CD14-positive monocyte (primary cell): ENCODE data around the gene PQBP1. TPM values are rescaled to one million over a fixed set of nuclear protein-coding genes. Genes with fewer than 3 reads are reported as not detected.
A peak's percentile ranks its signal among the peaks of the same experiment; 100 is the strongest.

Experiments used
- DNase-seq, 3 donors: peaks; one replicate each; pipeline ENCODE4 v3.0.0-alpha.2; 2011 to 2022
- H2AFZ ChIP-seq: 2 replicates; pipeline ENCODE4 v1.6.0; 2012; ENCODE audit warnings: mild to moderate bottlenecking, low read depth, low read length, inconsistent platforms; ENCODE audit not compliant: insufficient read depth, poor library complexity, severe bottlenecking
- H3K27ac ChIP-seq, 2 donors: 1 replicate in 1 of 2; 2 replicates in 1 of 2; pipeline ENCODE4 v1.5.1; 2012 to 2013; ENCODE audit warnings: low read length in 2 of 2, control low read depth in 1 of 2, inconsistent platforms in 1 of 2, low read depth in 1 of 2, mild to moderate bottlenecking in 1 of 2
- H3K27me3 ChIP-seq, 2 donors: one replicate each; pipeline versions ENCODE4 v1.6.0 to v1.6.1; 2011 to 2013; ENCODE audit warnings: low read length in 2 of 2; ENCODE audit not compliant: control insufficient read depth in 2 of 2, insufficient read depth in 2 of 2
- H3K36me3 ChIP-seq, 2 donors: replicated peaks in 1 of 2; 1 replicate in 1 of 2; 2 replicates in 1 of 2; pipeline versions ENCODE4 v1.5.1 to v1.6.1; 2012 to 2013; ENCODE audit warnings: low read length in 2 of 2, control low read depth in 1 of 2, inconsistent platforms in 1 of 2, mild to moderate bottlenecking in 1 of 2; ENCODE audit not compliant: insufficient read depth in 2 of 2, control insufficient read depth in 1 of 2
- H3K4me1 ChIP-seq, 2 donors: 1 replicate in 1 of 2; 2 replicates in 1 of 2; pipeline versions ENCODE4 v1.5.1 to v1.6.1; 2012 to 2013; ENCODE audit warnings: low read length in 2 of 2, control low read depth in 1 of 2, inconsistent platforms in 1 of 2, mild to moderate bottlenecking in 1 of 2, moderate library complexity in 1 of 2; ENCODE audit not compliant: insufficient read depth in 2 of 2, control insufficient read depth in 1 of 2
- H3K4me2 ChIP-seq: replicated peaks from 2 replicates; pipeline ENCODE3; 2012; ENCODE audit warnings: low read length, moderate library complexity, mild to moderate bottlenecking; ENCODE audit not compliant: poor library complexity, severe bottlenecking; ENCODE audit errors: extremely low read depth
- H3K4me3 ChIP-seq, 3 experiments: fragments of 200-600 bp in 1 of 3; sonication (generic) in 1 of 3; replicated peaks in 1 of 3; 1 replicate in 2 of 3; 2 replicates in 1 of 3; pipeline ENCODE4 v1.5.1; 2011 to 2013; ENCODE audit warnings: low read length in 3 of 3, mild to moderate bottlenecking in 3 of 3, control low read depth in 2 of 3, low read depth in 2 of 3, inconsistent platforms in 1 of 3, moderate library complexity in 1 of 3
- H3K79me2 ChIP-seq: 2 replicates; pipeline ENCODE4 v1.6.0; 2012; ENCODE audit warnings: mild to moderate bottlenecking, control low read depth, inconsistent platforms, low read length, moderate library complexity; ENCODE audit not compliant: insufficient read depth
- H3K9ac ChIP-seq: 2 replicates; pipeline ENCODE4 v1.6.0; 2017; ENCODE audit warnings: low read length, mild to moderate bottlenecking; ENCODE audit not compliant: insufficient read depth, poor library complexity, severe bottlenecking
- H3K9me3 ChIP-seq, 2 donors: replicated peaks in 1 of 2; 1 replicate in 1 of 2; 2 replicates in 1 of 2; pipeline versions ENCODE4 v1.5.1 to v1.6.1; 2012 to 2013; ENCODE audit warnings: low read length in 2 of 2, control low read depth in 1 of 2; ENCODE audit not compliant: control insufficient read depth in 1 of 2, insufficient read depth in 1 of 2
- H4K20me1 ChIP-seq: 2 replicates; pipeline ENCODE4 v1.6.0; 2012; ENCODE audit warnings: mild to moderate bottlenecking, low read length, control low read depth, moderate library complexity; ENCODE audit not compliant: insufficient read depth
- H3K27ac Mint-ChIP-seq, 7 donors: one replicate each; pipeline ENCODE4 v1.8.0; 2020; ENCODE audit warnings: mild to moderate bottlenecking in 7 of 7, mixed read lengths in 7 of 7, moderate library complexity in 6 of 7, inconsistent platforms in 2 of 7
- H3K27me3 Mint-ChIP-seq, 3 donors: one replicate each; pipeline ENCODE4 v1.8.0; 2021 to 2022; ENCODE audit warnings: low read depth in 3 of 3, mild to moderate bottlenecking in 3 of 3, mixed read lengths in 3 of 3, moderate library complexity in 3 of 3, inconsistent platforms in 1 of 3
- H3K36me3 Mint-ChIP-seq, 2 donors: one replicate each; pipeline ENCODE4 v1.8.0; 2020; ENCODE audit warnings: mixed read lengths in 2 of 2, inconsistent platforms in 1 of 2, mild to moderate bottlenecking in 1 of 2
- H3K4me1 Mint-ChIP-seq: one replicate; pipeline ENCODE4 v1.8.0; 2020; ENCODE audit warnings: mild to moderate bottlenecking, mixed read lengths
- H3K4me3 Mint-ChIP-seq, 2 donors: one replicate each; pipeline ENCODE4 v1.8.0; 2020; ENCODE audit warnings: mild to moderate bottlenecking in 2 of 2, mixed read lengths in 2 of 2, moderate library complexity in 1 of 2
- H3K9me3 Mint-ChIP-seq, 7 donors: one replicate each; pipeline ENCODE4 v1.8.0; 2020 to 2022; ENCODE audit warnings: mixed read lengths in 7 of 7, mild to moderate bottlenecking in 6 of 7, moderate library complexity in 6 of 7, inconsistent platforms in 2 of 7
- WGBS: methylation state at CpG from one replicate; pipeline ENCODE4 v1.1.5; 2013; ENCODE audit warnings: missing lambda C conversion rate; ENCODE audit not compliant: insufficient coverage; 5-methylcytosine and 5-hydroxymethylcytosine counted together
- intact Hi-C, 2 donors: fragments of 100-400 bp; cut with micrococcal nuclease; formaldehyde crosslinking; loops; one replicate each; pipeline versions ENCODE4 v1.15.0 to v1.15.1; 2023
- polyA plus RNA-seq, 3 donors: library from polyadenylated mRNA; depleted of rRNA in 1 of 3; unstranded in 2 of 3; stranded (reverse) in 1 of 3; fragments of 300-500 nt in 2 of 3; fragments of >200 nt in 1 of 3; fragmentation: Illumina TruSeq in 2 of 3; gene quantifications; 1 replicate in 2 of 3; 2 replicates in 1 of 3; pipeline ENCODE4 v1.2.3, GENCODE V29; 2012 to 2021
- TF ChIP-seq, protein P1 (sequence below): fragments of 200-600 bp; IDR thresholded peaks from one replicate; pipeline ENCODE4 v1.8.0; 2022; ENCODE audit warnings: antibody characterized with exemption, mild to moderate bottlenecking

Gene PQBP1
- polyA plus RNA-seq, 3 donors, result 71.7 to 129 (median 78.3) TPM

DNA sequence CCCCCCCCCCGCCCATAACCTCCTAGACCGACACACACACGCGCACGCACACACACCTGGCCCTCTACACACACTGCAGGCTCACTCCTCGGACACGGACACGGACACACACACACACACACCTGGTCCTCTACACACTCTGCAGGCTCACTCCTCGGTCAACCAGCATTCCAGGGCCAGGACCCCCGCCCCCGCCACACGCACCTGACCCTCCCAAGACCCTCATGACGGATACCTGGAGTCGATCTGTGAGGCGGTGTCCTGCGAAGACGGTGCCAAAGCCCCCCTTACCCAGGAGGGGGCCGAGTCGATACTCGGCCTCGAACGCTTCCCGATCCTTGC, 20.5 kb downstream of the PQBP1 start:
- TF ChIP-seq, protein P1, sequence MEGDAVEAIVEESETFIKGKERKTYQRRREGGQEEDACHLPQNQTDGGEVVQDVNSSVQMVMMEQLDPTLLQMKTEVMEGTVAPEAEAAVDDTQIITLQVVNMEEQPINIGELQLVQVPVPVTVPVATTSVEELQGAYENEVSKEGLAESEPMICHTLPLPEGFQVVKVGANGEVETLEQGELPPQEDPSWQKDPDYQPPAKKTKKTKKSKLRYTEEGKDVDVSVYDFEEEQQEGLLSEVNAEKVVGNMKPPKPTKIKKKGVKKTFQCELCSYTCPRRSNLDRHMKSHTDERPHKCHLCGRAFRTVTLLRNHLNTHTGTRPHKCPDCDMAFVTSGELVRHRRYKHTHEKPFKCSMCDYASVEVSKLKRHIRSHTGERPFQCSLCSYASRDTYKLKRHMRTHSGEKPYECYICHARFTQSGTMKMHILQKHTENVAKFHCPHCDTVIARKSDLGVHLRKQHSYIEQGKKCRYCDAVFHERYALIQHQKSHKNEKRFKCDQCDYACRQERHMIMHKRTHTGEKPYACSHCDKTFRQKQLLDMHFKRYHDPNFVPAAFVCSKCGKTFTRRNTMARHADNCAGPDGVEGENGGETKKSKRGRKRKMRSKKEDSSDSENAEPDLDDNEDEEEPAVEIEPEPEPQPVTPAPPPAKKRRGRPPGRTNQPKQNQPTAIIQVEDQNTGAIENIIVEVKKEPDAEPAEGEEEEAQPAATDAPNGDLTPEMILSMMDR, result no peak
- H2AFZ ChIP-seq, result no peak overlapping the region
- peaks cover 0 to 15% (median 0%) of the 10 kb centered on the region in 3 donors for H3K27me3 Mint-ChIP-seq
- peak overlapping the region; percentile 63 for H3K9ac ChIP-seq
- peaks cover 0 to 9% (median 2%) of the 10 kb centered on the region in 7 donors for H3K9me3 Mint-ChIP-seq
- peak overlapping the region; percentile 87 to 89 for H3K4me3 Mint-ChIP-seq
- H3K9me3 ChIP-seq, result no peaks in the 10 kb centered on the region
- H3K4me2 ChIP-seq, result peak overlapping the region; percentile 86
- peak overlapping the region; percentile 81 to 94 (median 89) for H3K27ac Mint-ChIP-seq
- DNase-seq, result no peak
- intact Hi-C loops, result loop anchor here (5.0 to 10.0 kb wide), 3 partner anchors 39 to 233 kb away; partner anchors contain the start of genes OTUD5 (in 1 of the 2), TFE3 (in 1 of the 2) and WAS (in 1 of the 2)
- H3K27ac ChIP-seq, result peak overlapping the region; percentile 61 to 75
- peaks cover 10% of the 10 kb centered on the region for H3K79me2 ChIP-seq
- H3K4me1 Mint-ChIP-seq, result peaks cover 27% of the 10 kb centered on the region
- WGBS, result 0% methylated on average over 7 of the region's 23 CpGs
- peaks cover 11 to 32% of the 10 kb centered on the region in 2 donors for H3K36me3 ChIP-seq
- peaks cover 24 to 27% of the 10 kb centered on the region in 2 donors for H3K4me1 ChIP-seq
- no peaks in the 10 kb centered on the region for H3K27me3 ChIP-seq
- peak overlapping the region; percentile 48 to 78 (median 68) for H3K4me3 ChIP-seq
- peaks cover 28 to 32% of the 10 kb centered on the region in 2 donors for H3K36me3 Mint-ChIP-seq
- no peaks in the 10 kb centered on the region for H4K20me1 ChIP-seq

DNA sequence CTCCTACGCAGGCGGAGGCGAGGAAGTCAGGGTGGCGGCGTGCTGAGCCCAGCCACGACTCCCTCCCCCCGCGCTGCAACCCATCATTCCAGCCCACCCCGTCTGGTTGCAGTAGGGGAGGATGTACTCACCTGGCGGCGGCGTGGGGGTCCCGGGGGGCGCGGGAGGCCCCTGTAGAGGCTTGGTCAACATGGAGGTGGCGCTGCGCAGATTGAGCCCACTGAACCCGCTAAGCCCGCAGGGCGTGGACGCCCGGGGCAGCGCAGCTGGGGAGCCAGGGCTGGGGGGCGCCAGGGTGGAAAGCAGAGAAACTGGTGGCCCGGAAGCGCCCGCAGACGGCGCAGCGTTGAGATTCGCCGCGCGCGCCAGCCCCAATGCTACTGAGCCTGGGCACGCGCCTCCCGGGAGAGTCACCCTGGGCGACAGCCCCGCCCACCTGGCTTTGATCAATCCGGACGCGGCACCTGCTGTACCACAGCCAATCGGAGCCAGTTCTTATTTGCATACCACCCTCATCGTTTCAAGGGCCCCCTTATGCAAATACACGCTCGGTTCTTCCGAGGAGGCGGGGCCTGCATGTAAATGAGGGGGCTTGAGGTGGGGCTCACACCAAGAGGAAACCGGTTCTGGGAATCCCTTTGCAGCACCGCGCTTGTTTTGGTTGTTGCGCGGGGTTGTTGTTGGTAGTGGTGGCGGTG, 21.1 kb downstream of the PQBP1 start, which contains the start of gene PIM2:
Gene PIM2, minus strand, starts transcription at position 382 of the 698 bp plus-strand sequence. Its CDS starts 190 bp downstream, at position 192.
- no peaks in the 10 kb centered on the region for H3K27me3 ChIP-seq
- H3K79me2 ChIP-seq, result peaks cover 10% of the 10 kb centered on the region
- H3K4me3 ChIP-seq, result peak within 1 kb of the TSS; percentile 48 to 78 (median 68)
- peak within 1 kb of the TSS; percentile 87 to 89 for H3K4me3 Mint-ChIP-seq
- H2AFZ ChIP-seq, result peak within 1 kb of the TSS; percentile 49
- TF ChIP-seq, protein P1, result no peak
- 0% methylated on average over 25 of the region's 55 CpGs for WGBS
- H3K9ac ChIP-seq, result peak within 1 kb of the TSS; percentile 63
- peaks cover 0 to 15% (median 0%) of the 10 kb centered on the region in 3 donors for H3K27me3 Mint-ChIP-seq
- peak within 1 kb of the TSS; percentile 61 to 75 for H3K27ac ChIP-seq
- H3K4me1 ChIP-seq, result peaks cover 24 to 27% of the 10 kb centered on the region in 2 donors
- intact Hi-C loops, result loop anchor here (5.0 to 10.0 kb wide), 3 partner anchors 39 to 234 kb away; partner anchors contain the start of genes OTUD5 (in 1 of the 2), TFE3 (in 1 of the 2) and WAS (in 1 of the 2)
- H3K4me2 ChIP-seq, result peak within 1 kb of the TSS; percentile 86
- peak within 1 kb of the TSS; percentile 89 to 94 (median 90) for H3K27ac Mint-ChIP-seq
- peaks cover 0 to 9% (median 2%) of the 10 kb centered on the region in 7 donors for H3K9me3 Mint-ChIP-seq
- no peaks in the 10 kb centered on the region for H3K9me3 ChIP-seq
- H3K36me3 Mint-ChIP-seq, result peaks cover 28 to 35% of the 10 kb centered on the region in 2 donors
- DNase-seq, result peak; percentile 89 to 95 (median 91)
- peaks cover 15 to 35% of the 10 kb centered on the region in 2 donors for H3K36me3 ChIP-seq
- peaks cover 26% of the 10 kb centered on the region for H3K4me1 Mint-ChIP-seq
- H4K20me1 ChIP-seq, result no peaks in the 10 kb centered on the region
